Midbrain (tissue), 1 donor: ENCODE measurements around the gene SLC39A7.
A peak's percentile ranks its signal among the peaks of the same experiment; 100 is the strongest.

Source experiments
- DNase-seq: peaks from one replicate; lab custom pipeline; 2025; lab: John Stamatoyannopoulos, UW

Gene SLC39A7

DNA sequence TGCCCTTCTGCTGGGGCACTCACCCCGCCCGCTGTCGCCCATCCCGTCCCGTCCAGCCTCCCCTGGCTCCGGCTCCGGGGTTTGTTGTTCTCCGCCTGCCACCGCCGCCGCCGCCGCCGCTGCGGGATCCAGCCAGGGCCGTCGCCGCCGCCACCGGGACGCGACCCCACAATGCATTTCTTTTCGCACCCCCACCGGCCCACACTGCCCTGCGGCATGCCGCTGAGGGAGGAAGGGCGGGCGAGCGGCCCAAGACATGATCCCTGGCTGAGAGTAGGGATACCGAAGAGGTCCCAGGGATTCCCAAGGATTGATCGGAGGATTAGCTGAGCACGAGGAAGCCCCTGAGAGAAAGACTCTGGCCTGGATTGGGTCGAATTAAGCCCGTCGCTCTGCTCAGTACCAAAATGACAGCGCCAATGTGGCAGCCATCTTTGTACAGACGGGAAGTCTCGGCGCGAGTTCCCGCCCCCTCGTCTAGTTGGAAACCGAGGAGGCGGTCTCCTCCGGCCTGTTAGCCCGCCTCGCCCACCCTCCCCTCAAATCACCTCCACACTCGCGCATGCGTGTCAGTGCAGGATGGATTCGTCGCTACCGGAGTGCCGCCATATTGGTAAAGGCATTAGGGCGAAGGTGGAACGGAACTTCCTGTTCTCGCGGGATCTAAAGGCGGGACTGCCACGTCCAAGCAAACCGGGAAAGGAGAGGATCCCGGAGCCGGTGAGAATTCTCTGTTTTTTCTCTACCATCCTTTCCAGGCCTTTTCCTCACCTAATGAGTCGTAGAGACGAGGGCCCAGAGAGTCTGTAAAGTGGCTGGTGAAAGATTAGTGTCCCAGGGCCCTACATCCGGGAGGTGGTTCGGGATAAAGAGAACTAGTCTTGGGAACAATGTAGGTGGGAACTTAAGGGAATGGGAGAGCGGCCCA is at the start of gene SLC39A7, which contains the start of gene RXRB:
SLC39A7 (plus strand) TSS at position 649 of the 928 bp plus-strand sequence. CDS start 379 bp downstream, outside the sequence.
RXRB (minus strand) TSS at position 447 of the 928 bp plus-strand sequence; CDS start at position 258, 189 bp downstream.
- peak; percentile 99 for DNase-seq

DNA sequence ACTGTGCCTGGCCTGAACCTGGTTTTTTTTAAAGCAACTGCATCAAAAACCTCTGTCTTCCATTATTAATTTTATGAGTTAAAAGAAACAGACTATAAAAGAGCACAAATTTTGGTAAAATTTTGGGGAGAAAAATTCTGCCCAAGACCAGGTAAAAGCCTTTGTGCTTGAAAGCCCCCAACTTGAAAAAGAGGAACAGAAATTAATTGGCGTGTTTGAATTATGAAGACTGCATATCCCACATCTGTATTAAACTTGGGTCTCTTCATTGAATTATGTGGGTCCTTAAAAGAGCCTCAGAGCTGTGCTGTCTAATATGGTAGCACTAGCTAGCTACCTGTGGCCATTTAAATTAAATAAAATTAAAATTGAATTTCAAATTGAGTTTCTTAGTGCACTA is 49.6 kb upstream of the SLC39A7 start:
- no peak for DNase-seq

- no peak for DNase-seq
Observed at GRCh38 chr6:33154349-33154748, 46.3 kb upstream of the SLC39A7 start.

DNA sequence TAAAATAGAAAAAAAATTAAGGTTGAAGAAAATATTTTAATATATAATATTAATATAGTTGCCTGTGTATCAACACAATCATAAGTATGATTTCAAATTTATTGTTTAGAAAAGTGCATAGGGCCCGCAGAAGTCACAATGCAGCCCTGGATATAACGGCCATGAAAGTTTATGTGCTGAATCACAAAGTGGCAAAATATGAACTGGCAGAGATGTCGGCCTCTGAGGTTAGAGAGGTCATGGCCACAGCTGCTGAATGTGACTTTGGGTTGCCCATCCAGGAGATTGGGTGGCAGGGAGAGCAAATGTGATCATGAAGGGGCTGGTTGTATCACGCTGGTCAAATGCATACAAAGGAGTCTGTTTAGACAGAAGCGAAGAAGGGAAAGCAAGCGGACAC is 44.1 kb upstream of the SLC39A7 start:
- no peak for DNase-seq

- no peak for DNase-seq
Observed at GRCh38 chr6:33156964-33157363, 43.7 kb upstream of the SLC39A7 start.

GRCh38 chr6:33160096-33160495 is 40.6 kb upstream of the SLC39A7 start:
- no peak for DNase-seq

GRCh38 chr6:33160728-33161344 is 39.8 kb upstream of the SLC39A7 start:
- no peak for DNase-seq

- peak; percentile 77 for DNase-seq
Observed at GRCh38 chr6:33161354-33162331, 39.0 kb upstream of the SLC39A7 start.

DNA sequence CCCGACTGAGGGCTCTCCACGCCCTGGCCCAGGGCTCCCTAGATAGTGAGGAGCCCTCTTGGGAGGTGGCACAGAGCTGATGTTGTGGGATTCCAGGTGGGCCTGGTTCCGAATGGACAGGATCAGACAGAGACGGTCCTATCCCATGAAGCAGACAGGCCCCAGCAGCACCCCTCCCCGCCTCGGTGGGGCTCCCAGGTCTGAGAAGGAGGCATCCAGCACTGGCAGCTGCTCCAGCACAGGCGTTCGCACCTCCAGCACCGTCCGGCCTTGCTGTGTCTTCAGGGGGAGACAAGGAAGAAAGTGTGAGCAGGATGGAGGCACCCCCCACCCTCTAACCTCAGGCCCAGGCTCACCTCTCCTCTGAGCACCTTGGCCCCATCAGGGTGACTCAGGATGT is 37.1 kb upstream of the SLC39A7 start:
- no peak for DNase-seq

DNA sequence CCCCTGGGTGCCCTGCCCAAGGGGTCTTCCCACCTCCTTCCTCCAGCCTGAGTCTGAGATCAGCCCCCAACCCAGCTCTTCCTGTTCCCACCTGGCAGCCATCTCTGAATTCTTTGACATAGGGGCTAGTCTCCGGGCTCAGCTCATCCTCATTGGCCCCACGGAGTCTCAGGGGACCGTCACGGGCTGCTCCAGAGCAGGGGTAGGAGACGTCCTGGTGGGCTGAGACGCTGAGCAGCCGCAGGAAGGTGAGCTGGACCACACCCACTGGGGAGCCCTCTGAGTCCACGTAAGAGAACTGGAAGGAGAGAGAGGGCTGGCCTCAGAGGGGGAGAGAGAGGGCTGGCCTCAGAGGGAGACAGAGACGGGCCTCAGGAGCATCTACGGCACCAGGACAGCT is 36.5 kb upstream of the SLC39A7 start:
- no peak for DNase-seq

DNA sequence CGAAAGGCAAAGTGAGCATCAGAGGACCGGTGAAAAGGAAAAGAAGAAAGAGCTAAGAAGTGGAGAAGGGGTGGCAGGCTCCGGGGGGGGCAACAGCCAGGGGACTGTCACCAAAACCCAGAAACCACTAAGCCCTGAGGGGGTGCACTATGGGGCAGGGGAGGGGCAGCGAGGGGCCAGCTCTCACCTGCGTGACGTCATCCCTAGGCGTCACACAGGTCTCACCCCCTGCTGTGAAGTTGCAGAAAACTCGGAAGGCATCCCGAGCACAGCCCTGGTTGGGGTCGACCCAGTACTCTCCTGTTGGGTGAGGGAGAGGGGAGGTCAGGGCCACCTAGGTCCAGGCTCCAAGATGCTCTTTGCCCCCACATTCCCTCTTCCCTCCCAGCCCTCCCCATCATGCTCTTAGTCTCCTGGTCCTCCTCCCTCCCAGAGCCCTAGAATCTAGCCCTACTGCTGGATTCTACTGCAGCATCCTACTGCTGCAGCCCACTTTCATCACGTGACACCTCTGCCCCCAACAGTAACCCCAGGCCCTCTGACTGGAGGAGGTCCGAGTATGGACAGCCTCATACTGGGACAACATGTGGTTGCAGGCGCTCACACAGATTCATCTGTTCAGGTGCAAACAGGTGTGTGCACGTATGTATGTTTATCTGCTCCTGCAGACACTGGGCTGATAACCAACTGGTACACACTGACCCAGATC is 35.8 kb upstream of the SLC39A7 start:
- no peak for DNase-seq

- no peak for DNase-seq
Observed at GRCh38 chr6:33165581-33166258, 34.9 kb upstream of the SLC39A7 start.

- DNase-seq = no peak
Observed at GRCh38 chr6:33166363-33166762, 34.3 kb upstream of the SLC39A7 start.

DNA sequence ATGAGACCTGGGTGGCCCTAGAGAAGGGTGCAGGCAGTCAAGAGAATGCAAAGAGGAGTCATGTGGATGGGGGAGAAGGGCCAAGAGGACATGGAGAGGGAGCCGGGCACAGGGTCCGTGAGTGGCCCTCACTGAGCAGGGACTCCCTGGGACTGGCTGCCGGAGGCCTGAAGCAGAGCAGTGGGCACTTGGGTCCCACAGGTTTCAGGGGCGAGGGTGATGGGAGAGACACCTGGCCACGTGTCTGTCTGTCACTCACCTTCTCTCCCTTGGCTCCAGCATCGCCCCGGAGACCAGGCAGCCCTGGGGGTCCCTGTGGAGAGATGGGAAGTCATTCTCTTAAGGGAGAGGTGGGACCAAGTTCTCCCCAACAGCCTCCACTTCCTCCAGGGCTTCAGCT is 33.9 kb upstream of the SLC39A7 start:
- DNase-seq = no peak

GRCh38 chr6:33167374-33168283 is 33.0 kb upstream of the SLC39A7 start:
- DNase-seq = no peak

- DNase-seq = no peak
Observed at GRCh38 chr6:33168284-33168601, 32.4 kb upstream of the SLC39A7 start.

- DNase-seq = no peak
Observed at GRCh38 chr6:33168639-33169038, 32.0 kb upstream of the SLC39A7 start.

DNA sequence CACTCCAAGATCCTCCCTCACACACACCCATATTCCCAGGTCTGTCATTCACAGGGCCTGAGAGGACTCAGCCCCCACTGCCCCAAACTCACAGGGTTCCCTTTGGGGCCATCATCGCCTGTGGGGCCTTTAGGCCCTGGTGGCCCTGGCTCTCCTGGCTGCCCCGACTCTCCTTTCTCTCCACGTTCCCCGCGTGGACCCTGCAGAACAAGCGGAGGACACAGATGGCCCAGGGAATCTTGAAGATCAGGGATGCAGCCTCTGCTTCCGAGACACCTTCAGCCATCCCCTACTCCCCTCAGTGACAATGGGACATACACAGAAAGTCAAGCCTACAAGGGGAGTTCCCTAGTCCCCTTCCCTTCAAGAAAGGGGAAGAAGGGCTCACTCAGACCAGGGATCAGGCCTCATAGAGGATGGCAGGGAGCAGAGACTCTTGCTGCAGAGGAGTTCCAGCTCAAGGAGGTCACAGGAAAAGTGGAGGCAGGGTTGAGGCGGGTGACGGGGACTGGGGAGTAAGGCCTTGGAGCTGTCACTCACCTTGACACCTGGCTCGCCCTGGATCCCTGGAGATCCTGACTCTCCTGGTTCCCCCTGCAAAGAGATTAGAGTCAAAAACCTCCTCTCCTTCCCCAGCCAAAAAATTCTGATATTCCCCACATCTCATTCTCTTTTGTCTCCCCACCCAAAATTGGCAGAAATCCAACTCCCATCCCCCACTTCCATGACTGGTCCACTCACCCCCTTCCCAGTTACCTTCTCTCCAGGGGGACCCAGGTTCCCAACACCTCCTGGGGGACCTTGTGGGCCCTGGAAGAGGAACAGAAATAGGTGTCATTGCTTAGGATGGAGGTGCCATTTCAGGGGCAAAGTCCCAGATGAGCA is 31.1 kb upstream of the SLC39A7 start:
- no peak for DNase-seq
